ENCODE data around the gene ARL8B. TPM values are rescaled to one million over a fixed set of nuclear protein-coding genes. Genes with fewer than 3 reads are reported as not detected.

Gene ARL8B
- polyA plus RNA-seq, 1 donor from 2014 or later = 103 TPM

DNA sequence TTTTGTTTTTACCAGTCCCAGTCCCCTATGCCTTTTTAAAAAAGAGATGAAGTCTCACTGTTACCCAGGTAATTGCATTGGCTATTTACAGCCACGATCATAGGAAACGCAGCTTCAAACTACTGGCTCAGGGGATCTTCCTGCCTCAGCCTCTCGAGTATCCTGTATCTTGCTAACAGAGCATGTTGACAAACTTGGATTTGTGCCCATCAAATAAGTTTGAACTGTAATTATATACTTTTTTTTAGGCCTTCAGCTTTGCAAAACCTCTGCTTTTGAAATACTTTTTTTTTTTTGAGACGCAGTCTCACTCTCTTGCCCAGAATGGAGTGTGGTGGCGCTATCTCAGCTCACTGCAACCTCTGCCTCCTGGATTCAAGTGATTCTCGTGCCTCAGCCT, 62.4 kb downstream of the ARL8B start:
- Histone ChIP-seq H3K27ac (ENCODE audit: low read length) (no peak overlapping the region), H3K9ac (ENCODE audit: low read length) (no peak overlapping the region), H3K4me3 (ENCODE audit: low read length) (no peak overlapping the region), H3K9me2 (ENCODE audit: insufficient read depth, low read length) (no peaks in the 10 kb centered on the region), H3K79me2 (replicated peaks; ENCODE audit: insufficient read depth, low read length) (peaks cover 9% of the 10 kb centered on the region), H4K20me1 (ENCODE audit: insufficient read depth) (no peaks in the 10 kb centered on the region), H3K27me3 (ENCODE audit: insufficient read depth, low read depth, low read length) (no peaks in the 10 kb centered on the region), H3K9me3 (ENCODE audit: low read length) (no peaks in the 10 kb centered on the region), H3K4me2 (ENCODE audit: low read length) (no peak overlapping the region), H3K36me3 (ENCODE audit: insufficient read depth, low read length) (peaks cover 8% of the 10 kb centered on the region), H2AFZ (ENCODE audit: low read depth, low read length) (no peak overlapping the region), H3F3A (ENCODE audit: insufficient read depth, low read length, poor library complexity, severe bottlenecking) (no peaks in the 10 kb centered on the region)
- TF ChIP-seq MXI1 (conservative IDR thresholded peaks at IDR 0.05; ENCODE audit: poor library complexity, severe bottlenecking) (no peak), POLR2AphosphoS5 (IDR thresholded peaks at IDR 0.05) (no peak), RAD21 (conservative IDR thresholded peaks at IDR 0.05) (no peak), EZH2 (IDR thresholded peaks at IDR 0.05; ENCODE audit: borderline replicate concordance, insufficient read depth, low read length, poor library complexity, severe bottlenecking) (no peak), SMC3 (conservative IDR thresholded peaks at IDR 0.05; ENCODE audit: poor library complexity) (no peak), TAF1 (IDR thresholded peaks at IDR 0.05; ENCODE audit: low read depth) (no peak), EP300 (conservative IDR thresholded peaks at IDR 0.05; ENCODE audit: poor library complexity, severe bottlenecking) (no peak), CTCF (IDR thresholded peaks at IDR 0.05; ENCODE audit: poor library complexity, severe bottlenecking) (no peak)
- TF ChIP-seq, protein P1, sequence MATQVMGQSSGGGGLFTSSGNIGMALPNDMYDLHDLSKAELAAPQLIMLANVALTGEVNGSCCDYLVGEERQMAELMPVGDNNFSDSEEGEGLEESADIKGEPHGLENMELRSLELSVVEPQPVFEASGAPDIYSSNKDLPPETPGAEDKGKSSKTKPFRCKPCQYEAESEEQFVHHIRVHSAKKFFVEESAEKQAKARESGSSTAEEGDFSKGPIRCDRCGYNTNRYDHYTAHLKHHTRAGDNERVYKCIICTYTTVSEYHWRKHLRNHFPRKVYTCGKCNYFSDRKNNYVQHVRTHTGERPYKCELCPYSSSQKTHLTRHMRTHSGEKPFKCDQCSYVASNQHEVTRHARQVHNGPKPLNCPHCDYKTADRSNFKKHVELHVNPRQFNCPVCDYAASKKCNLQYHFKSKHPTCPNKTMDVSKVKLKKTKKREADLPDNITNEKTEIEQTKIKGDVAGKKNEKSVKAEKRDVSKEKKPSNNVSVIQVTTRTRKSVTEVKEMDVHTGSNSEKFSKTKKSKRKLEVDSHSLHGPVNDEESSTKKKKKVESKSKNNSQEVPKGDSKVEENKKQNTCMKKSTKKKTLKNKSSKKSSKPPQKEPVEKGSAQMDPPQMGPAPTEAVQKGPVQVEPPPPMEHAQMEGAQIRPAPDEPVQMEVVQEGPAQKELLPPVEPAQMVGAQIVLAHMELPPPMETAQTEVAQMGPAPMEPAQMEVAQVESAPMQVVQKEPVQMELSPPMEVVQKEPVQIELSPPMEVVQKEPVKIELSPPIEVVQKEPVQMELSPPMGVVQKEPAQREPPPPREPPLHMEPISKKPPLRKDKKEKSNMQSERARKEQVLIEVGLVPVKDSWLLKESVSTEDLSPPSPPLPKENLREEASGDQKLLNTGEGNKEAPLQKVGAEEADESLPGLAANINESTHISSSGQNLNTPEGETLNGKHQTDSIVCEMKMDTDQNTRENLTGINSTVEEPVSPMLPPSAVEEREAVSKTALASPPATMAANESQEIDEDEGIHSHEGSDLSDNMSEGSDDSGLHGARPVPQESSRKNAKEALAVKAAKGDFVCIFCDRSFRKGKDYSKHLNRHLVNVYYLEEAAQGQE (IDR thresholded peaks at IDR 0.05; ENCODE audit: borderline replicate concordance) = no peak

- Histone ChIP-seq H2AFZ (ENCODE audit: low read depth, low read length) (no peak overlapping the region), H3K79me2 (replicated peaks; ENCODE audit: insufficient read depth, low read length) (peaks cover 14% of the 10 kb centered on the region), H3F3A (ENCODE audit: insufficient read depth, low read length, poor library complexity, severe bottlenecking) (no peaks in the 10 kb centered on the region), H3K36me3 (ENCODE audit: insufficient read depth, low read length) (peaks cover 2% of the 10 kb centered on the region), H3K4me3 (ENCODE audit: low read length) (no peak overlapping the region), H3K4me2 (ENCODE audit: low read length) (no peak overlapping the region), H3K9me3 (ENCODE audit: low read length) (no peaks in the 10 kb centered on the region), H3K9me2 (ENCODE audit: insufficient read depth, low read length) (no peaks in the 10 kb centered on the region), H4K20me1 (ENCODE audit: insufficient read depth) (no peaks in the 10 kb centered on the region), H3K9ac (ENCODE audit: low read length) (no peak overlapping the region), H3K27ac (ENCODE audit: low read length) (no peak overlapping the region), H3K27me3 (ENCODE audit: insufficient read depth, low read depth, low read length) (no peaks in the 10 kb centered on the region)
- TF ChIP-seq, protein P1 (IDR thresholded peaks at IDR 0.05; ENCODE audit: borderline replicate concordance) = no peak
- TF ChIP-seq TAF1 (IDR thresholded peaks at IDR 0.05; ENCODE audit: low read depth) (no peak), CTCF (IDR thresholded peaks at IDR 0.05; ENCODE audit: poor library complexity, severe bottlenecking) (no peak), POLR2AphosphoS5 (IDR thresholded peaks at IDR 0.05) (no peak), SMC3 (conservative IDR thresholded peaks at IDR 0.05; ENCODE audit: poor library complexity) (no peak), RAD21 (conservative IDR thresholded peaks at IDR 0.05) (no peak), EP300 (conservative IDR thresholded peaks at IDR 0.05; ENCODE audit: poor library complexity, severe bottlenecking) (no peak)
Observed at GRCh38 chr3:5185093-5185673, 63.1 kb downstream of the ARL8B start.

All from neural cell (in vitro differentiated cells).